ENCODE data around the gene STRIP2.
"Not testable (repeated sequence)": the region's sequence is repeated elsewhere in the genome, so short reads cannot be mapped to it uniquely, and the experiment has no call there.

STRIP2 gene

DNA sequence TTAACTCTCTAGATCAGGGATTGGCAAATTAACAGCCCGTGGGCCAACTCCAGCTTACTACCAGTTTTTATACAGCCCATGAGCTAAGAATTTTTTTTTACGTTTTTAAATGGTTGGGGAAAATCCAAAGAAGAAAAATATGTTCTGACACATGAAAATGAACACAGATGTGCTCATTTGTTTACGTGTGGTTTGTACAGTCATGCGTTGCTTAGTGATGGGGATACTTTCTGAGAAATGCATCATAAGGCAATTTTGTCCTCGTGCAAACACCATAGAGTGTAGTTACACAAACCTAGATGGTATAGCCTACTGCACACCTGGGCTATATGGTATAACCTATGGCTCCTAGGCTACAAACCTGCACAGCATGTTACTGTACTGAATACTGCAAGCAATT, 59.8 kb downstream of the STRIP2 start:
- DNase-seq (ENCODE audit: low spot score): no peak

- no peak for DNase-seq (ENCODE audit: low spot score)
Measured at GRCh38 chr7:129495987-129496386, 61.8 kb downstream of the STRIP2 start.

- DNase-seq (ENCODE audit: low spot score): no peak
Measured at GRCh38 chr7:129496653-129497052, 62.4 kb downstream of the STRIP2 start.

- no peak for DNase-seq (ENCODE audit: low spot score)
Measured at GRCh38 chr7:129497156-129497555, 62.9 kb downstream of the STRIP2 start.

DNA sequence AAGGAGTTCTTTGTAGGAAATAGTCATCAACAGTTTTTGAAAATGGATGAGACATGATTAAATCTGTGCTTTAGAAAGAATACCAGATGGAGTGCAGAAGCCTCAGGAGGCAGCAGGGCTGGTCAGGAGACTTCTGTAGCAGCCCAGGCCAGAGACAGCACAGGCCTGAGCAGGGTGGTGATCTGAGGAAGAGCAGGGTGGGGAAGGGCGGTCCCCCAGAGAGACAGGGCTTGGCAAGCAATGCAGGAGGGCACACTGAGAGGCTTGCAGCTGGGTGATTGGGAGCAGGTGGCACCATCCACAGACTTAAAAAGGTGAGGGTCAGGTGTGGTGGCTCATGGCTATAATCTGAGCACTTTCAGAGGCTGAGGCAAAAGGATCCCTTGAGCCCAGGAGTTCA, 63.8 kb downstream of the STRIP2 start:
- no peak for DNase-seq (ENCODE audit: low spot score)

DNA sequence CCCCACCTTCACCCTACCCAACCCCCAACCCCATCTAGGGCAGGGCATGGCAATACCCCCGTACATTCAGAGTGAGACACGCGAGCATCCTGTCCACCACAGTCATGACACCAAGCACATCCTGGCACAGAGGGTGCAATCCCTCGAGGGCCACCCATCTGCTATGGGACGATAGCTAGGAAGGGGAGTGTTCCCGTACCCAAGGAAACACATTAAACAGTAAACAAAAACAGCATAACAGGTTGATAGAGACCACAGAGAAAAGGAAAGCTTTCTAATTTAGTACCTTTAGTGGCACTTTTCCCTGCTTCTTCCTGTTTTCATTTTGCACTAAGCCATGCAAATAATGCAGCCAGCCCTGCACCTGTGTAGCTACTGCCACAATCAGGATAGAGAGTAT, 65.8 kb downstream of the STRIP2 start:
- no peak for DNase-seq (ENCODE audit: low spot score)

DNA sequence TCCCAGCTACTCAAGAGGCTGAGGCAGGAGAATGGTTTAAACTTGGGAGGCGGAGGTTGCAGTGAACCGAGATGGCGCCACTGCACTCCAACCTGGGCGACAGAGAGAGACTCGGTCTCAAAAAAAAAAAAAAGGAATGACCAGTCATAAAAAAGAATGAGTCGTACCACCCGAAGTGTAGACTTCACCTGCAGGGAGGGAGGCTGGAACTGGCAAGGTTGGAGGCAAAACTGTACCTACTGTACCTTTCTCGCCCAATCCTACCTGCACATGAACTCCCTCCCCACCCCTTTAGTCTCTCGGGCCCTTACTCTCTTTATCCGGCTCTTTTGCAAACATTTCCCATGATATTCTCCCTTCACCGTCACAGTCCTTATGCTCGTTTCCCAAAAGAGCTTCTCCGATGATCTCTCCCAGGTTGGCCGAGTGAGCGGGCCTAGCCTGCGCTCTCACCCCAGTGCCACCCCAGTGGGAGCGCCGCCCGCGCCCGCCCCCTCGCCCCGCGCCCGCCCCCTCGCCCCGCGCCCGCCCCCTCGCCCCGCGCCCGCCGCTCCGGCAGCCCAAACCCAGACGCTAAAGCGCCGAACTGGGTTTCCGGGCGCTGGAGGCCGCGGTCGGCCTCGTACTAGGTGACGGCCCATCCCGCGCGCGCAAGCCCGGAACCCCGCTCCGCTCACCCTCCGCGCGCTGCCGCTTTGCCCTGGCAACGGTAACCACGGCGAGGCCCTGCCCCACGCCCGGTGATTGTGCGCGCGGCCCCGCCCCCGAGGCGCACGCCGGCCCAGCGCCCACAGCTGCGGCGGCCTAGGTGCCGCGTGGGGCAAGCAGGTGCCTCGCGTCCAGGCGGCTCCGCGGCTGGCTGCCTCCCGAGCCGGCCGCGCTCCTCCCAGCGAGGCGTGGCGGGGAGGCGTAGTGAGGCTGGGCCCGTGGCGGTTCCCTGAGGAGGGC, 67.8 kb downstream of the STRIP2 start, which contains the start of gene SMKR1:
TSS of gene SMKR1 (plus strand) at position 772 of the 948 bp plus-strand sequence. CDS start 294 bp downstream, outside the sequence.
- peak; percentile 85 for DNase-seq (ENCODE audit: low spot score)

GRCh38 chr7:129502708-129503685, 68.8 kb downstream of the STRIP2 start:
- no peak for DNase-seq (ENCODE audit: low spot score)

DNA sequence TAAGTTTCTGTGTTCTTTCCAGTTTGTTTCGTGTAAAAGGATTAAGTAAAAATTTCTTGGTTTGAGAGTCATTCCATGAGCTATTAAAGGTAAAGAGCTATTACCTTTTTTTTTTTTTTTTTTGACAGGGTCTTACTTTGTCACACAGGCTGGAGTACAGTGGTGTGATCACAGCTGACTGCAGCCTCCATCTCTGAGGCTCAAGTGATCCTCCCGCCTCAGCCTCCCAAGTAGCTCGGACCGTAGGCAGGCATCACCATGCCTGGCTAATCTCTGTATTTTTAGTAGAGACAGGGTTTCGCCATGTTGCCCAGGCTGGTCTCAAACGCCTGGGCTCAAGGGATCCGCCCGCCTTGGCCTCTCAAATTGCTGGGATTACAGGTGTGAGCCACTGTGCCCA, 69.5 kb downstream of the STRIP2 start:
- no peak for DNase-seq (ENCODE audit: low spot score)

DNA sequence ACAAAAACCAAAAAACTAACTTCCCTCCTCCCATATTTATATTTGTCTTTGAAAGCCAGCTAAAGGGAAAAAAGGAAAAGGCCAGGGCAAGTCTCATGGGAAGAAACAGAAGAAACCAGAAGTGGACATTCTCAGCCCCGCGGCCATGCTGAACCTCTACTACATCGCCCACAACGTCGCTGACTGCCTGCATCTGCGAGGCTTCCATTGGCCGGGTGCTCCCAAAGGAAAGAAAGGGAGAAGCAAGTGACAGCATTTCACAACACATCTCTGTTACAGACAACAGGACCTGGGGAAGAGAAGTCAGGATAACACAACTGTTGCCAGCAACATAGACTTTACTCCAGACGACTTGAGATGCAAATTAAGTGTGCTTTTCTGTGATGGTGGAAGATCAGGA, 78.0 kb downstream of the STRIP2 start:
- DNase-seq (ENCODE audit: low spot score): no peak

GRCh38 chr7:129513546-129513945, 79.3 kb downstream of the STRIP2 start:
- no peak for DNase-seq (ENCODE audit: low spot score)

DNA sequence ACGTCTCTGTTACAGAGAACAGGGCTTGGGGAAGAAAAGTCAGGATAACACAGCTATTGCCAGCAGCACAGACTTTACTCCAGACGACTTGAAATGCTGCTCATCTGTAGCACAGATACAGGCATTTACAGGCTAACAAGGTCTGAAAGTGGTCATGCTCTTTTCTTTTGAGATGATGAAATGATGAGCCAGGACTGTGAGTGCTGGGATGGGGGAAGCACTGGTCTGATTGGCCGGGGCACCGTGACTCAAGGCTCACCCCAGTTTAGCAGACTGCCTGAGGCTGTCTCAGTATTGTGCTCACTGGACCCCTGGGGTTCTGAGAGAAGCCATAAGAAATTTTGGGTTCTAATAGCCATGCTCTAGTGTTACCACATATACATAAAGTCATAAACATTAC, 80.5 kb downstream of the STRIP2 start:
- no peak for DNase-seq (ENCODE audit: low spot score)

DNA sequence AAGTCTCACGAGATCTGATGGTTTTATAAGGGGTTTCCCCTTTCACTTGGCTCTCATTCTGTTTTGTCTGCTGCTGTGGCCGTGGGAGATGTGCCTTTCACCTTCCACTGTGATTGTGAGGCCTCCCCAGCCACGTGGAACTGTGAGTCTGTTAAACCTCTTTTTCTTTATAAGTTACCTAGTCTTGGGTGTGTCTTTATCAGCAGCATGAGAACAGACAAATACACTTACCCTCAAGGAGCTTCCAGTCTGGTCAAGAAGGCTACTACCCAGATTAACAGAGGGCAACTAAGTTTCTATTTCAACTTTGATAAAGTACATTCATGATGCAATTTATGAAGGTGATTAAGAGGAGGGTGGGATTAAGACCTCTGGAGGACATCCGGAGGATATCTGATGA, 81.1 kb downstream of the STRIP2 start:
- no peak for DNase-seq (ENCODE audit: low spot score)

DNA sequence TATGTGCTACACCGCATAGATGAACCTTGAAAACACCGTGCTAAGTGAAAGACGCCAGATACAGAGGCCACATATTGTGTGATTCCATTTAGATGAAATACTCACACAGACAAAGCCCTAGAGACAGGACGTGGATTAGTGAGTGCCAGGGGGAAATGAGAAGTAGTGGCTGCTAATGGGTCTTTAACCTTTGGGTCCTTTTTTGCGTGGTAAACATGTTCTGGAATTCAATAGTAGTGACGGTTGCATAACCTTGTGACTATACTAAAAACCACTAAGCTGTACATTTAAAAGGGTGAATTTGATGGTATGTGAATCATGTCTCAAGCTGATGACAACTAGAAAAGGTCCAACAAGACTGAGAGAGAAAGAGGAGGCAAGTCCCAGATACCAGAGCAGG, 83.7 kb downstream of the STRIP2 start:
- no peak for DNase-seq (ENCODE audit: low spot score)

- no peak for DNase-seq (ENCODE audit: low spot score)
Measured at GRCh38 chr7:129519464-129519863, 85.2 kb downstream of the STRIP2 start.

DNA sequence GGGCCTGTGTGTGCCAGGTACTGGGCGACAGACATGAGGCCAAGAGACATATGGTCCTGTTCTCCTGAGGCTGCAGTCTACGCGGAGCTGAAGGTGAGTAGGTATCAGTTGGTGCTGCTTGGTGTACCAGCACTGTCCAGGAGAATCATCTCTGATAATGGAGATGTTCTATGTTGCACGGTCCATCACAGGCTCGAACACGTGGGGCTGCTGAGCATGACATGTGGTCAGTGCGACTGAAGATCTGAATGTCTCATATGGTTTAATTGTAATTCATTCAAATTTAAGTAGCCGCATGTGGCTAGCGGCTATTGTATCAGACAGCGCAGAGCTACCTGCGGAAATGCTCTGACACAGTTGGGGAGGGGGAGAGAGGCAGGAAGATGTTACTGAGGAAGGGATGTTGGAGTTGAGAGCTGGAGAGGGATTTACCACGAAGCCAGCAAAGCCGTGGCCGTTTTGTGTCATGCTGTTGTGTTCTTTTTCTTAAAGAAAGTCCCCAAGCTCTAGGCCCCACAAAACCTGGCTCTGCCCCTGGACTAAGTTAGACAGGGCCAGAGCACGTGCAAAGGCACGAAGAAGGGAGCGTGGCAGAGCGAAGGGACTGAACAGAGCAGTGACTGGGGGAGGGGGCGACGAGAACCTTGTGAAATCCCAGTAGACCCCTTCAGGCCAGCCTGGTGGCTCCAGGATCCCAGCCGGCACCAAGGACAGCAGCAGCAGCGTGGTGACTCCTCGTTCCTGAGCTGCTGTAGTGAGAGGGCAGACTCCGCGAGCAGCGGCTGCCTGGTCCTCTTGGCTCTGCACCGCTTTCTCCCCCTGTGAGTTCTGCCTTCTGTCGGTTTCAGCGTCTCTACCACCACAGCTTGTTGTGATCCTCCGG, 88.1 kb downstream of the STRIP2 start:
- DNase-seq (ENCODE audit: low spot score): peak; percentile 42

DNA sequence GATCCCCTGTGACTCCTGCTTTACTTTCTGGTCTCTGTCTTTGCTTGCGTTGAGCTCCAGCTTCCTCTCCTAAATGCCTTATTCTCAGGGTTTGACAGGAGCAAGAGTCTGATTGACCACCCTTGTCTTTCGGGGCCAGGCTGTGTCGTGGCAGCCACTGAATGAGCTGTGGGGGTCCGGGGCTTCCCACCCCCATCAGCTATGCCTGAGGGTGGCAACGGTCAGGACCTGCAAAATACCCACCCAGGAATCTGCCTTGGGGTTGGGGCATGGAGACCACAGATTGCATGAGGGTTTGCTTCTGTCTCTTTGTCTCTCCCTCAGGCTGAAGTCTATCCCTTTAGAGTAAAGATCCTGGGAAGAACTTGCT, 88.7 kb downstream of the STRIP2 start:
- no peak for DNase-seq (ENCODE audit: low spot score)

DNA sequence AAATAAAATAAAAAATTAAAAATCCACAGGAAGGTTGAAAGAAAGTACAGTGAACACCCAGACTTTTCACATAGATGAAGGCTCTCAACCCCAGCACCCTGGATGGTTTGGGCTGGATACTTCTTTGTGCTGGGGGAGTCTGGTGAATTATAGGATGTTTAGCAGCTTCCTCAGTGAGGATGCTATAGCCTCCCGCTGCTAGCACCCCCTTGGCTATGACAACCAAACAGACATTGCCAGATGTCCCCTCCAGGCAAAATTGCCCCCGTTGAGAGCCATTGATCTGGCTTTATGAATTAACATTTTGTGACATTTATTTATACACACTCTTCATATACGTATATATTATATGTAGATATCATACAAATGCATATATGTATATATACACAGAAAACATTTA, 89.7 kb downstream of the STRIP2 start:
- DNase-seq (ENCODE audit: low spot score): no peak

GRCh38 chr7:129524405-129524804, 90.2 kb downstream of the STRIP2 start:
- not testable (repeated sequence) for DNase-seq (ENCODE audit: low spot score)

- DNase-seq (ENCODE audit: low spot score): no peak
Measured at GRCh38 chr7:129525225-129525862, 91.1 kb downstream of the STRIP2 start.

DNA sequence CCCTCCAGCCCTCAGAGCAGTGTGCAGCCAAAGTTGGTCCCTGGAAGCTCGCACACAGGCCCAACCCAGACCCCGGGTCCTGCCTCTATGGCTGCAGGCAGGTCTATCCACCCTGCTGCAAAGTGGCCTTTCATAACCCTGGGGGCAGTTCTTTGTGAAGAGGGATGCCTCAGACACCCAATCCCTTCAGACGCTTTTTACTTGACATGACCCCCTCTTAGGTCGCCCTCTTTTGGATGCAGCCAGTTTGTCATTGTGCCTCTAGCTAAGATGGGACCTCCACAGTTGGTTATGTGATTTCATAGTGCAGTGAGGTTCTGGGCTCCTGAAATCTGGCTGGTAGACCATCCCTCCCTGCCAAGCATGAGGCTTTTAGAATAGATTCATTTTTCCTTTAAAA, 95.4 kb downstream of the STRIP2 start:
- DNase-seq (ENCODE audit: low spot score): no peak

Measured in HuH-7.5 (cell line).